HS-5 (cell line): ENCODE data around the gene BLVRB.
"Not testable (repeated sequence)": the region's sequence is repeated elsewhere in the genome, so short reads cannot be mapped to it uniquely, and the experiment has no call there.

Source experiments
- DNase-seq: peaks from one replicate; pipeline ENCODE4 v3.0.0-alpha.2; 2012; ENCODE audit warnings: low read depth

Gene BLVRB

GRCh38 chr19:40465557-40466218 is at the start of gene BLVRB:
TSS of gene BLVRB (minus strand) at chr19:40465745. CDS start at chr19:40465688, 57 bp downstream.
- peak; percentile 96 for DNase-seq

- DNase-seq = no peak
Observed at GRCh38 chr19:40513741-40514315, 48.3 kb upstream of the BLVRB start.

GRCh38 chr19:40513345-40513678 is 47.8 kb upstream of the BLVRB start:
- no peak for DNase-seq

GRCh38 chr19:40512473-40513344 is 47.2 kb upstream of the BLVRB start:
- no peak for DNase-seq

GRCh38 chr19:40512110-40512472 is 46.5 kb upstream of the BLVRB start:
- no peak for DNase-seq

GRCh38 chr19:40511487-40511886 is 45.9 kb upstream of the BLVRB start:
- DNase-seq = no peak

- DNase-seq = peak; percentile 53
Observed at GRCh38 chr19:40510526-40511115, 45.1 kb upstream of the BLVRB start.

- no peak for DNase-seq
Observed at GRCh38 chr19:40508739-40509260, 43.3 kb upstream of the BLVRB start.

- no peak for DNase-seq
Observed at GRCh38 chr19:40507892-40508291, 42.3 kb upstream of the BLVRB start.

GRCh38 chr19:40506099-40506498 is 40.6 kb upstream of the BLVRB start:
- DNase-seq = no peak

GRCh38 chr19:40503320-40503695 is 37.8 kb upstream of the BLVRB start:
- DNase-seq = no peak

GRCh38 chr19:40502647-40503319 is 37.2 kb upstream of the BLVRB start:
- DNase-seq = no peak

GRCh38 chr19:40502081-40502480 is 36.5 kb upstream of the BLVRB start:
- DNase-seq = no peak

- no peak for DNase-seq
Observed at GRCh38 chr19:40501599-40501998, 36.1 kb upstream of the BLVRB start.

- DNase-seq = not testable (repeated sequence)
Observed at GRCh38 chr19:40500678-40501530, 35.4 kb upstream of the BLVRB start.

GRCh38 chr19:40499320-40499719 is 33.8 kb upstream of the BLVRB start:
- no peak for DNase-seq

- DNase-seq = no peak
Observed at GRCh38 chr19:40497214-40497613, 31.7 kb upstream of the BLVRB start.

GRCh38 chr19:40494191-40494838 is 28.8 kb upstream of the BLVRB start:
- no peak for DNase-seq

- DNase-seq = no peak
Observed at GRCh38 chr19:40493778-40494177, 28.2 kb upstream of the BLVRB start.

- no peak for DNase-seq
Observed at GRCh38 chr19:40492274-40492673, 26.7 kb upstream of the BLVRB start.

GRCh38 chr19:40489882-40490230 is 24.3 kb upstream of the BLVRB start:
- DNase-seq = no peak
